ENCODE results near the gene PRKAG2.

Gene PRKAG2

GRCh38 chr7:151621961-151622360 lies 255.0 kb downstream of the PRKAG2 start:
- DNase-seq (ENCODE audit: low spot score), result no peak

DNA sequence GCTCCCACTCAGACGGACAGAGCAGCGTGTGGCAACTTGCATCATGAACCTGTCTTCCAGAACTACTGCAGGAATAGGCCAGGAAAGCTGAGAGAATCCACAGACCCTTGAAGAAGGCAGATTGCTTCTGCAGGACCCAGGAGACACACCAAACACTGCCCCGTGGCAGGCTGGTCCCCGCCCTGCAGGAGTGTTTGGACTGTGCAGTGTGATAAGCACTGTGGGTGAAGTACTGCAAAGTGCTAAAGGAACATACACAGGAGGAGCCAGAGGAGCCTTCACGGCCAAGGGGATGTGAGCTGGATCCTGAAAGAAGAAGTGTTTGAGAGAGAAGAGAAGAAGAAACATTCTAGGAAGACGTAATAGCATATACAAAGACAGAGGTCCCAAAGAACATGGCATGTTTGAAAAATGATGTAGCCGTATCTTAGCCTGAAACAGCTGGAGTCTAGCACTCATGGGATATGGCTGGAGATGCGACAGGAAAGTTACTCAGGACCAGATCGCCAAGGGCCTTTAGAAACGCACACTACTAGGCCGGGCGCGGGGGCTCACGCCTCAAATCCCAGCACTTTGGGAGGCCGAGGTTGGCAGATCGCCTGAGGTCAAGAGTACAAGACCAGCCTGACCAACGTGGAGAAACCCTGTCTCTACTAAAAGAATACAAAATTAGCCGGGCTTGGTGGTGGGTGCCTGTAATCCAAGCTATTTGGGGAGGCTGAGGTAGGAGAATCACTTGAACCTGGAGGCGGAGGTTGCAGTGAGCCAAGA lies 260.3 kb downstream of the PRKAG2 start:
- DNase-seq (ENCODE audit: low spot score), result no peak

DNA sequence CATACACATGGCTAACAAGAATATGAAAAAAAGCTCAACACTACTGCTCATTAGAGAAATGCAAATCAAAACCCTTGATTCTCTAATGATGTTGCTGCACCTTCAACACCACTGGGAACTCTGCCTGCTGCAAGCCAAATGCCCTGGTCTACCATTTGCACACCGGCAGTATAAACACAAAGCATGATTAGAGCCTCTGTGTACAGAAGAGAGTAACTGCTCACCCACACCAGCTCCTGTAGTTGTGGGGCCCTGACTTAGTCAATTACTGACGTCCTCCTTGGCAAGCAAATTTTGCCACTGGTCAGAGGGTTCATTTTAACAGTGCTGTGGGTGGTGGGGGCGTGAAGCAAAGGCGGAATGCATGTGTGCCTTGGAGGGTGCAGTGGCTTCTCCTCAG lies 261.1 kb downstream of the PRKAG2 start:
- no peak for DNase-seq (ENCODE audit: low spot score)

DNA sequence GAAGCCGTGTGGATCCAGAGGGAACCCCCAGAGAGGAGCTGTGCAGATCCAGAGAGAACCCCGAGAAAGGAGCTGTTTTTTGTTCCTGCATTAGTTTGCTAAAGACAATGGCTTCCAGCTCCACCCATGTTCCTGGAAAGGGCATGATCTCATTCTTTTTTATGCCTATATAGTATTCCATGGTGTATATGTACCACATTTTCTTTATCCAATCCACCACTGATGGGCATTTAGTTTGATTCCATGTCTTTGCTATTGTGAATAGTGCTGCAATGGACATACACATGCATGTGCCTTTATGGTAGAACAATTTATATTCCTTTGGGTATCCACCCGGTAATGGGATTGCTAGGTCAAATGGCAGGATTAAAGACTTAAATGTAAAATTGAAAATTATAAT lies 261.9 kb downstream of the PRKAG2 start:
- no peak for DNase-seq (ENCODE audit: low spot score)

- DNase-seq (ENCODE audit: low spot score), result no peak
Measured at GRCh38 chr7:151614019-151614418, 262.9 kb downstream of the PRKAG2 start.

DNA sequence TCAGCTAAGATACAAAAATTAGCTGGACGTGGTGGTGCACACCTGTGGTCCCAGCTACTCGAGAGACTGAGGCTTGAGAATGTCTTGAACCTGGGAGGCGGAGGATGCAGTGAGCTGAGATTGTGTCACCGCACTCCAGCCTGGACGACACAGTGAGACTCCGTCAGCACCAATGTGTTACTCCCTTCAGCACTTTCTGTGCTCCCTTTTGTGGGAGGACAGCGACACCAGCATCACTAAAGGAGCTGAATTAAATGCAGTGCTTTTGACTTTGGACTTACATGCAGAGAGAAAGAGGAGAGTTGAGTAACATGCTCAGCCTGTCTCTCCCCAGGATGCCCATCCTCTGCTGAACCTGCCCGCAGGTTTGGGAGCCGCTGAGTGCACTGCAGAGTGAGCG lies 265.0 kb downstream of the PRKAG2 start:
- DNase-seq (ENCODE audit: low spot score), result no peak

GRCh38 chr7:151611041-151611440 lies 265.9 kb downstream of the PRKAG2 start:
- DNase-seq (ENCODE audit: low spot score), result no peak

DNA sequence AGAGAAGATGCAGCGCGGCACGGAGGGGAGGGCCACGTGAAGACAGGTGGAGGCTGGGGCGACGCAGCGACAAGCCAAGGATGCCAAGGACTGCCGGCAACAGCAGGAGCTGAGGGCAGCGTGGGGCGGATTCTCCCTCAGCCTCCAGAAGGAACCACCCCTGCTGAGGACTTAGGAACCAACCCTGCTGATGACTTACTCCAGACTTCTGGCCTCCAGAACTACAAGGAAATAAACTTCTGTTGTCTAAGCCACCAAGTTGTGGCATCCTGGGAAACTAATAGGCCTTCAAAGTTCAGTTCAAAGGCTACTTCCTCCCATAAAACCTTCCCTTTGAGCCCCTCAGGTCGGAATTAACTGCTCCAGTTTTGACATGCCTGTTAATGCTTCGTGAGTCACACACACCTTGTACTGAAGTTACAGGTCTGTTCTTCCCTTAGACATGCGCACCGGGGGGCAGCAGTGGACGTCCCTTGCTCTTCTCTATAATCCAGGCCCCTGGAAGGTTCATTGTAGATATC lies 268.8 kb downstream of the PRKAG2 start:
- no peak for DNase-seq (ENCODE audit: low spot score)

GRCh38 chr7:151607464-151607867 lies 269.4 kb downstream of the PRKAG2 start:
- DNase-seq (ENCODE audit: low spot score), result no peak

GRCh38 chr7:151603951-151604350 lies 273.0 kb downstream of the PRKAG2 start:
- DNase-seq (ENCODE audit: low spot score), result no peak

DNA sequence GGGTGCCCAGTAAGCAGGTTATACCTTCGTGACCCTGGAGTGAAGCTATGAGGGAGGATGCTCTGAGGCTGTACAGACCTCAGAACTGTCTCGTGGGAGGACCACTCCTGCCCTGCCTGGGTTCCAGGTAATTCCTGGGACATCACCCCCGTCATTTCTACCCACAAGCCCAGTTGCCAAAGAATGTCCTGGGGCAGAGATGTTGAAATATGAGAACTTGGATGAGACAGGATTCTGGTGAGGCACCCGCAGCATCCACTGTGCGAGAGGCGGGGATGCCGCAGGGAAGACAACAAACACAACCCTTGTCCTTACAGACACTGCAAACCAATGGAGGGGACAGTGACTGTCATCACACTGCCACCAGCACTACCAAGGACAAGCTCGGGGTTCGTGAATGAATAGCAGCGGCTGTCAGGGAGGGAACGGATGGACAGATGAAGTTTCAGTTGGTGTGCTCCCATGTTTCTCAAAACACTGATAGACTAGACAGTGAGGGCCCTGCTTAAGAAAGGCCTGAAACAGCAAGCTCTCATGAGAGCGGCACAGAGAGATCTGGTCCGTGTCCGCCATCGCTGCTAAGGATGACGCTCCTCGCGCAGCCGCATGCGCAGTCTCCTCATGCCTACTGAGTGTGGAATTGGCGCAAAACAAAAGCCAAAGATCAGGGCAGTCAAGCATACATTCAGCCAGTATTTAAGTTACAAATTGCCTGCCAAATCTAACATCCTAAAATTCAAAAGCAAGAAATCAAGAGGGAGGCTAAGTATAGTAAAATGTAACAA lies 275.2 kb downstream of the PRKAG2 start:
- DNase-seq (ENCODE audit: low spot score), result no peak

- no peak for DNase-seq (ENCODE audit: low spot score)
Measured at GRCh38 chr7:151600331-151600730, 276.6 kb downstream of the PRKAG2 start.

DNA sequence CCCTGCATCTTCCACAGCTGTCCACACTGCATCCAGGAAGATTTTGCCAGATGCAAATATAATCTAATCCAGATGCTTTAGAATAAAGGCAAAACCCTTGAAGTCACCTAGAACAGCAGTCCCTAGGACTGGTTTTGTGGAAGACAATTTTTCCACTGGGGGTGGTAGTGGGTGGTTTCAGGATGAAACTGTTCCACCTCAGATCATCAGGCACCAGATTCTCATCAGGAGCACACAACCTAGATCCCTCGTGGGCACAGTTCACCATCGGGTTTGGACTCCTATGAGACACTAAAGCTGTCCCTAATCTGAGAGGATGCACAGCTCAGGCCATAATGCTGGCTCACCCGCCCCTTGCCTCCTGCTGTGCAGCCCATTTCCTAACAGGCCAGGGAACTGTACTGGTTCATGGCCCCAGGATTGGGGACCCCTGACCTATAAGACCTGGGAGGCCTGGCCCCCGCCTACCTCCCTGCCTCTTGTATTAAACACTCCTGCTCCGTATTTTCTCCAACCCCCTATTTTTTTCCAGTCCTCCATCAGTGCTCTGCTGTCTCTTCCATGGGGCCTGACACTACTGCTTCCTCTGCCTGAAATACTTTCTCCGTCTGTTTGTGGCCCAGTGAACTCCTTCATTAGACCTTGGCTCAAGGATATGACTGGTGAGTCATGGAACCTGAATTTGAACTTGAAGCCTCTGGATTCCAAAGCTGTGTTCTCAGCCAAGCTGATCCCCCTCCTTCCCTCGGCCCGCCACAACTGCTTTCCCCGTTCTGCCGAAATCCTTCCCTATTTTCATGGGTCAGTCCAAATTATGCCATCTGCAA lies 277.3 kb downstream of the PRKAG2 start:
- DNase-seq (ENCODE audit: low spot score), result peak; percentile 48

GRCh38 chr7:151597541-151598444 lies 279.1 kb downstream of the PRKAG2 start:
- no peak for DNase-seq (ENCODE audit: low spot score)

- no peak for DNase-seq (ENCODE audit: low spot score)
Measured at GRCh38 chr7:151595702-151596350, 281.1 kb downstream of the PRKAG2 start.

DNA sequence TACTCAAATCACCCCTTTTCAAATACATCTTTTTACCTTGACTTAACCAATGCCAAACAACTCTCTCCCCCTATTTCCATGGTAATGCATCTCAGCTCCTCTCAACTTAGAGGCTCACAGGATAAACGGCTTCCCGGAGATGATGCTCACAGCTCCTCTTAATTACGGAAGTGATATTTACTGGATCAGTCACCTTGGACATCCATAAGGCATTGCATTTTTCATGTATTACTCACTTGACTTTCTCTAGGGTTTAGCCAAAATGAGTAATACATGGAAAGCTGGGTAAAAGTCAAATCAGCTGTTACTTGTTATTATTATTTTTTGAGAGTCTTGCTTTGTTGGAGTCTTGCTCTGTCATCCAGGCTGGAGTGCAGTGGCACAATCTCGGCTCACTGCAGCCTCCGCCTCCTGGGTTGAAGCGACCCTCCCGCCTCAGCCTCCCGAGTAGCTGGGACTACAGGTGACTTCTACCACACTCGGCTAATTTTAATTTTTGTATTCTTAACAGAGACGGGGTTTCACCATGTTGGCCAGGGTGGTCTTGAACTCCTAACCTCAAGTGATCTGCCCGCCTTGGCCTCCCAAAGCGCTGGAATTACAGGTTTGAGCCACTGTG lies 283.9 kb downstream of the PRKAG2 start:
- no peak for DNase-seq (ENCODE audit: low spot score)

GRCh38 chr7:151592330-151592729 lies 284.6 kb downstream of the PRKAG2 start:
- DNase-seq (ENCODE audit: low spot score), result no peak

GRCh38 chr7:151591866-151592265 lies 285.0 kb downstream of the PRKAG2 start:
- DNase-seq (ENCODE audit: low spot score), result no peak

- DNase-seq (ENCODE audit: low spot score), result no peak
Measured at GRCh38 chr7:151590850-151591771, 285.8 kb downstream of the PRKAG2 start.
